Epithelial cell of prostate (primary cell): ENCODE measurements around the gene ITGA4.

ENCODE experiments used
- DNase-seq: peaks from one replicate; pipeline ENCODE4 v3.0.0-alpha.2; 2011; ENCODE audit warnings: low read depth, low spot score
- H3K27ac ChIP-seq: fragments of 450-650 bp; 2 replicates; pipeline ENCODE4 v1.5.1; 2017; ENCODE audit warnings: mild to moderate bottlenecking

ITGA4 gene

DNA sequence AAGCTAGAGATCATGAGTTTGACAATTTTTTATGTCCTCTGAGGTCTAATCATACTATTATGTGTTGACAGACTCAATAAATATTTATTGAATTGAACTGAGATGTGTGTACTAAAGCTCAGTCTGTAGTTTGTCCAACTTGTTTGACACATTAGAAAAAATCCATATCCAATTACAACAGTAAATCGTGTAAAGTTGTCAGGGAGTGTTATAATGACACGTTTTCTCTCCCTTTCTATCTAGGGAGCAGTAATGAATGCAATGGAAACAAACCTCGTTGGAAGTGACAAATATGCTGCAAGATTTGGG lies 28.4 kb downstream of the ITGA4 start:
- H3K27ac ChIP-seq: no peak overlapping the region
- DNase-seq: no peak

DNA sequence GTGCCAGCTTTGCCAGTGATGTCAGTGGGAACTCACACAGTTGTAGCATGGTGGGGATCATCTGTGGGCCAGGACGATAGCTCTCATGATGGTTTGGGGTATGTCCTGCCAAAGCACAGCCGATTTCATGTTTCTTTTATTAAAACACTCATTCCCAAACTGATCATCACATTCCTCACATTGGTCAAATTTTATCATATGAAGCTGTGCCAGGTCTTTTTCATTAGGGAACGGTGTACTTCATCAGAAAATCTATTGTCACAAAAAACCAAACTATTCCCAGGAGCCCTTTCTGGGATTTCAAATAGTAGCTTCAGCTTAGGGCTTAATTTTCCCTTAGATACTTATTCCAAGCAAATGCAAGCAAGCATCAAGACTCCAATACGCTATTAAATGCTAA lies 42.0 kb downstream of the ITGA4 start:
- DNase-seq: no peak
- no peak overlapping the region for H3K27ac ChIP-seq

DNA sequence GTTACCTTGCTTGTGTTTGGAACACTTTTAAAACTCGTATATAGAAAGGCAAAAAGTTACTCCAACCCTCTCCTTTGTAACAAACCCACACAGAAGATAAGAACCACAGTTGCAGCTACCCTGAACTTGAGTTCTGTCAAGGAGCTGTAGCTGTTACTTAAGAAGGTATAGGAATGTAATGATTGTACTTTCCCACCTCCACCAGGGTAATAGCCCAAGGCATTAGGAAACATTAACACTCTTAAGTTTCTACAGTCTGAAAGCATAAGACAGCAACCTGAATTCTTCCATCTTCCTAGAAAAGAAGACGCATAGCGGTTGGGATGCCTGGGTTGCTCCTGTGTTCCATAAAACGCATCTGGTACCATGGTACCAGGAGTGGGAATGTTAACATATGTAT lies 43.0 kb downstream of the ITGA4 start:
- DNase-seq: no peak
- H3K27ac ChIP-seq: no peak overlapping the region

GRCh38 chr2:181515719-181516118 lies 58.5 kb downstream of the ITGA4 start:
- no peak for DNase-seq
- H3K27ac ChIP-seq: no peak overlapping the region

DNA sequence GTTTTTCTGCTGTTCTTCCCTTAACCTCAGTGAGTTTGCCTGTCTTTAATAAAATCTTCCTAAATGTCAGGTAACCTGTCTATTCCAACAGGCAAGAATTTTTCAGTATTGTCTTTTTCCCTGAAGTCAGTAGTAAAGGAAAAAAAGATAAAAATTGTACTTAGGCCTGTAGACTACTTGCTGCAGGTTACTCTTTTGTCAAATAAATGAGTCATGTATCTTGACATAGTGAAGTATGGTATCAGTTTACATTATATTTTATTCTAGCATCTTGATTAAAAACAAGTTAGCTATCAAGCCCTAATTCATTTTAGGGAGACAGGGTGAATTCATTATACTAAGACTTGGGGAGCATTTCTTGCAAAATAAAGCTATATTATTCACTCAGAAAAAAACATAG lies 59.8 kb downstream of the ITGA4 start:
- no peak for DNase-seq

DNA sequence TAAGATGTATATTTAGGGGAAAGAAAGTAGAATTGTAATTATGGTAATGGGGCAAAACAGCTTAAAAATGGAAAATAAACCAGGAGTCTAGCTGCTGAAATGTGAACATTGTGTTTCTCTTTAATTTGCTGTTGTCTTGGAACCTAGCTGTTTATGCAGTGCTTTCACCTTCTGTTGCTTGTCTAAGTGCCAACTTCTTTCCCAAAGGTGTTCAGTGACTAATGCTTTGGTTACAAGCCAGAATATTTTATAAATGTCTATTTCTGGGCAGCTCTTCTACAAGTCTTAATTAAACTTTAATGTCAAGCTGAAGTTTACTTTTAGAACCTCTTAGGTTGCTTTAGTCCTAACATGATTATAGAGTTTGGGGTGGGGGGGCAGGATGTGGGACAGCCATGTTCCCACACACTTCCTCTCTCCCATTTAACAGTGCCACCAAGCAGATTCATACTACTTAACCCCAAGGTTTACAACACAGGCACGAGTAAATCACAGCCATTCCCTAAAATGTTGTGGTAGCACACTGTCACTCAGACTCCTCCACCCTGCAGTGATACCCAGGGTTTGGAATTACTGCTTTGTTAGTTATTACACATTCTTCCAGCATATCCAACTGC lies 60.6 kb downstream of the ITGA4 start:
- no peak overlapping the region for H3K27ac ChIP-seq
- DNase-seq: no peak

More for the DNA sequence above, 59.8 kb downstream of the ITGA4 start:
- no peak overlapping the region for H3K27ac ChIP-seq

DNA sequence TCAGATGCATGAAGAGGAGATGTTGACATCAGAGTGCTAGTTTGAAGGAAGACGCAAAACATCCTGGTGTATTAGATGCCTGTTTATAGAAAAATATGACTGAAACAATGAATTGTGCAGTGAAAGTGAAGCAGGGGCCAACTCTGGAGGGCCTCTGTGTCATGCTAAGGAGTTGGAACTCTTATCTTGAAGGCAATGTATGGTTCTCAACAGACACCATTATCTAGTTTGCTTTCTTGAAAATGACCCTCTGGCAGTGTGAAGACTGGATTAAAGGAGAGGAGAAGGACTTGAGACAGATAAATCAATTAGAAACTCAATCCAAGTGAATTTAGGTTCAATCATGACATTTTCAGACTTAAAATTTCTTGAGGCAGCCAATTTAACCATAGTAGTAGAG lies 63.1 kb downstream of the ITGA4 start:
- DNase-seq: no peak
- no peak overlapping the region for H3K27ac ChIP-seq

- H3K27ac ChIP-seq: peak overlapping the region; percentile 13
- peak; percentile 44 for DNase-seq
Observed at GRCh38 chr2:181523756-181524155, 66.6 kb downstream of the ITGA4 start.

DNA sequence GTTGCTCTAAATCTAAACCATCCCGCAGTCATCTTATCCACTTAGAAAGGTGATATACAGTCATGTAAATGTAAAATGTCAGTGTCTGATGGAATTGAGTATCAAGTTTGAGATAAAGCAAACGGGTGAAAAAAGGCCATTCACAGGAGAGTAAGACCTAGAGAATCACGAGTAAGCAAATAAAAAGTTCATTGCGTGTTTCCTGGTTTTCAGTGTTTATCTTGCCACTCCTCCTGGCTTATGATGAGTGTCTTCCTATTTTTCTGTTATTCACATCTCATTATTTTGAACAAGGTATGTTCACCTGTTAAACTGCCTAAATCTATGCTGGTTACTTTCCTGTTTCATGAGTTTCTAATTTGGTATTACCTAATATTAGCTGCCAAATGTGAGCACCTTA lies 68.8 kb downstream of the ITGA4 start:
- no peak for DNase-seq

GRCh38 chr2:181527058-181527457 lies 69.9 kb downstream of the ITGA4 start:
- no peak for DNase-seq
- H3K27ac ChIP-seq: no peak overlapping the region

More for the DNA sequence above, 68.8 kb downstream of the ITGA4 start:
- H3K27ac ChIP-seq: no peak overlapping the region

DNA sequence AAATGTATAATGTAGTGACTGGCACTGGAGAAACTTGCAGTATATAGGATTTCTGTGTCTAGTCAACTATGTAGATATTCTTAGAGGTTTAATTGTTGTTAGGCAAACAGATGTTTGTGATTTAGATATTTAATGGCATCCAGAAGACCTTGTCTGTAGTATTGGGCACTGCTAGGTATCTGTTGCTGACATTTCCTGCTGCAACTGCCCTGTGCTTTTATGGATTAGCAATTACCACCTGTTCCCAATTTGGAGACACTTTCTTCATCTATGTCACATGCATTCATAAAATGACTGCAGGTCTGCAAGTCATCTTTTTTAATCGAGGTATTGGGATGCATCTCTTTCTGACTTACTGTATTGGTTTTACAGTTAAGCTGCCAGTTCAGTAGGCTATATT lies 71.3 kb downstream of the ITGA4 start:
- H3K27ac ChIP-seq: no peak overlapping the region
- DNase-seq: no peak

DNA sequence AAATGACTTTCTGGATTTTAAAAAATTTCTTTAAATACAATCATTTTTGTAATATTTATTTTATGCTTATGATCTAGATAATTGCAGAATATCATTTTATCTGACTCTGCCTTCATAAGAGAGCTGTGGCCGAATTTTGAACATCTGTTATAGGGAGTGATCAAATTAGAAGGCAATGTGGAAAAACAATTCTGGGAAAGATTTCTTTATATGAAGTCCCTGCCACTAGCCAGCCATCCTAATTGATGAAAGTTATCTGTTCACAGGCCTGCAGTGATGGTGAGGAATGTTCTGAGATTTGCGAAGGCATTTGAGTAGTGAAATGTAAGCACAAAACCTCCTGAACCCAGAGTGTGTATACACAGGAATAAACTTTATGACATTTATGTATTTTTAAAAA lies 79.5 kb downstream of the ITGA4 start:
- H3K27ac ChIP-seq: no peak overlapping the region
- DNase-seq: no peak

- no peak overlapping the region for H3K27ac ChIP-seq
- DNase-seq: no peak
Observed at GRCh38 chr2:181540421-181540820, 83.2 kb downstream of the ITGA4 start.

DNA sequence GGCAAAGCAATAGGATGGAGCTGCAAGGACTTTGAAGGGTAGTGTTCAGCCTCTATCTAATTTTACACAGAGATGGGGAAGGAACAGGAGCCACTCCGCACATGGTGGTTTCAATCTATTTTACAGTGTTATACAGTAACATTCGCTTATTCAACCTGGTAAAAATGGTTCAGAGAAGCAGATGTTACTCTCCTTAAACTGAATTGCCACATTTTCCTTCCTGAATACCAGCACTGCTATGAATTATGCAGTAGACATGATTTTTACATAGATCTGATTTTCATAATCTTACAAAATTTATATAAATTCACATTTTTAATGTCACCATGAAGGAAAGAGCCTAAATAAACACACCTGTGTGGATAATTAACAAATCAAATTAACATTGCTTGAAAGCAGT lies 85.0 kb downstream of the ITGA4 start:
- H3K27ac ChIP-seq: no peak overlapping the region
- no peak for DNase-seq

GRCh38 chr2:181546086-181546485 lies 88.9 kb downstream of the ITGA4 start:
- H3K27ac ChIP-seq: no peak overlapping the region
- peak; percentile 55 for DNase-seq

- H3K27ac ChIP-seq: peak overlapping the region; percentile 41
- DNase-seq: peak; percentile 66
Observed at GRCh38 chr2:181552808-181553207, 95.6 kb downstream of the ITGA4 start.

DNA sequence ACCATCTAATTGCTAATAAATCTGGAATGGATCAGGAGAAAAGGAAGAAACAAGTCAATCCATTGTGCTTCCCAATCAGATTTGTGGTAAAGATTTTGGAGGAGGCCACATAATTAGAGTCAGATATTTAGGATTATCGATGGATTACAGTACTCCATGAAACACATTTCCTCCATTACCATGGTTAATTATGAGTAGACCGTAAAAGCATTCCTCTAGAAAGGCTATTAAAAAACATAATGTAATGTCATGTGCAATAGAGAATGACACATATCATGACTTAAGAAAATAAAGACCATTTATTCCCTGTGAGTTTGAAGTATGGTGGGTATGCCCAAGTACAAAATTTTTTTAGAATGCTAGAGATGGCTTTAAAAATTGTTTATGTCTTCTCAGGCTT lies 96.1 kb downstream of the ITGA4 start:
- peak overlapping the region; percentile 41 for H3K27ac ChIP-seq
- DNase-seq: no peak

GRCh38 chr2:181554061-181554830 lies 97.1 kb downstream of the ITGA4 start:
- DNase-seq: no peak
- no peak overlapping the region for H3K27ac ChIP-seq

- no peak for DNase-seq
- no peak overlapping the region for H3K27ac ChIP-seq
Observed at GRCh38 chr2:181558371-181558770, 101.2 kb downstream of the ITGA4 start.

- H3K27ac ChIP-seq: no peak overlapping the region
- no peak for DNase-seq
Observed at GRCh38 chr2:181563101-181563692, 106.0 kb downstream of the ITGA4 start.

DNA sequence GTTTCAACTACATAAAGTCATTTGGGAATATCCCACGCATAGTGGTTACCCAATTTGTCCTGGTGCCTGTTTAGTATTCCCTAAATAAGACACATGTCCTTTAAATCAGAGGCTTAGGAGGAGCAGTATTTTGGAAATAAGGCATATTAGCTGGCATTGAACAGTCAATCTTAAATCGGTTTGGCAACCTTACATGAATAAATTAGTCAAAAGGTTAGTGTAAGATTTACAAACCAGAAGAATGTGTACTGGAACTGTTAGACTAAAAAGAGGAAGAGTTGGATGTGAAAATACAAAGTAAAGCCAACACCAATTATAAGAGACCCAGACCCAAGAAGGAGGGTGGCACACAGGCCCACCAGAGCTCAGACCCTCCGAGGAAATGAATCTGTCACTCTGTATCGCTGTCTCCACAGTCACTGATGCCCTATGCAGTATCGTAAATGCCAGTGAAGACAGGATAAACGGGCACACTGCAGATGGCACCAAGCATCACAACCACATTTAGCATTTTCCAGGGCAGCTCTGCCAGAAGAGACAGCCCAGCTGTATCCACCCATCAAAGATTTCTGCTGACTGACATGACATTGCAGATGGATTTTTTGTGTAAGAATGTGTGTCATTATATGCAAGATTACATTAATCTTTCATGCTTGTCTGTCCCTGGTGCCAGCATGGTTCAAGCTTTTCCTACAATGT lies 109.3 kb downstream of the ITGA4 start:
- no peak for DNase-seq
- no peak overlapping the region for H3K27ac ChIP-seq
